GM12878 (cell line): ENCODE data around the gene VCPKMT. TPM values are rescaled to one million over a fixed set of nuclear protein-coding genes. Genes with fewer than 3 reads are reported as not detected.

Experiments used
- ATAC-seq: fragments of 200-7000 bp; cut with Tn5 transposase; 3 replicates; pipeline ENCODE4 v1.9.1; 2020; ENCODE audit warnings: mild to moderate bottlenecking, moderate library complexity
- BruUV-seq: library from RNA; stranded (reverse); fragments of 400-500 nt; replicated peaks from 2 replicates; lab custom pipeline; 2021; lab: Mats Ljungman, UMichigan
- CTCF ChIA-PET: fragments of 300-600 bp; sonication (Branson Sonifier 250); formaldehyde crosslinking; extraction: SDS; loops from one replicate; lab custom pipeline; 2021; ENCODE audit warnings: inconsistent platforms; lab: Yijun Ruan, JAX
- POLR2A ChIA-PET: fragments of 350-600 bp; formaldehyde crosslinking; extraction: SDS; loops from one replicate; lab custom pipeline; 2021; ENCODE audit warnings: inconsistent platforms; lab: Charles Lee
- RAD21 ChIA-PET: fragments of 300-600 bp; sonication (Branson Sonifier 250); formaldehyde crosslinking; loops from one replicate; lab custom pipeline; 2023; ENCODE audit warnings: antibody characterized with exemption; ENCODE audit not compliant: unreplicated experiment; lab: Charles Lee
- SMC1A ChIA-PET: fragments of 300-600 bp; sonication (Branson Sonifier 250); formaldehyde crosslinking; loops from one replicate; lab custom pipeline; 2023; ENCODE audit not compliant: unreplicated experiment, uncharacterized antibody; lab: Charles Lee
- DNase-seq: peaks from one replicate; pipeline ENCODE4 v3.0.0-alpha.2; 2011; ENCODE audit warnings: low read depth, low spot score
- FAIRE-seq: peaks from 3 replicates; lab custom pipeline; 2011; peaks lifted over from hg19 to GRCh38; lab: Jason Lieb, UNC
- H2AFZ ChIP-seq: 2 replicates; pipeline ENCODE4 v1.6.0; 2011; ENCODE audit warnings: low read depth, low read length, control low read depth; ENCODE audit not compliant: control insufficient read depth
- H3K27ac ChIP-seq: 2 replicates; pipeline ENCODE4 v1.5.1; 2011; ENCODE audit warnings: control low read depth; ENCODE audit not compliant: control insufficient read depth, insufficient read depth
- H3K27me3 ChIP-seq, 2 experiments: replicated peaks in 1 of 2; 2 replicates each; pipeline versions ENCODE4 v1.6.0 to v1.6.1; 2011; ENCODE audit warnings: low read length in 1 of 2; ENCODE audit not compliant: control insufficient read depth in 2 of 2, insufficient read depth in 2 of 2
- H3K36me3 ChIP-seq, 2 experiments: 2 replicates each; pipeline ENCODE4 v1.5.1; 2011; ENCODE audit warnings: low read length in 1 of 2; ENCODE audit not compliant: control insufficient read depth in 2 of 2, insufficient read depth in 2 of 2
- H3K4me1 ChIP-seq: 2 replicates; pipeline ENCODE4 v1.6.1; 2011; ENCODE audit warnings: mild to moderate bottlenecking, low read length, moderate library complexity, mixed read lengths; ENCODE audit not compliant: control insufficient read depth, insufficient read depth
- H3K4me2 ChIP-seq: 2 replicates; pipeline ENCODE4 v1.6.0; 2011; ENCODE audit warnings: control low read depth; ENCODE audit not compliant: control insufficient read depth, insufficient read depth
- H3K4me3 ChIP-seq: fragments of 200-600 bp; sonication (generic); 2 replicates; pipeline ENCODE4 v1.5.1; 2016
- H3K79me2 ChIP-seq: 2 replicates; pipeline ENCODE4 v1.6.0; 2011; ENCODE audit warnings: low read length; ENCODE audit not compliant: control insufficient read depth, insufficient read depth
- H3K9ac ChIP-seq: 2 replicates; pipeline ENCODE4 v1.8.0; 2011; ENCODE audit warnings: low read length, control low read depth, mixed read lengths; ENCODE audit not compliant: control insufficient read depth, insufficient read depth
- H3K9me3 ChIP-seq: replicated peaks from 3 replicates; pipeline ENCODE4 v1.5.1; 2011; ENCODE audit warnings: mild to moderate bottlenecking, low read length; ENCODE audit not compliant: control insufficient read depth, insufficient read depth
- H4K20me1 ChIP-seq: 2 replicates; pipeline ENCODE4 v1.6.0; 2011; ENCODE audit not compliant: control insufficient read depth, insufficient read depth
- BMI1 ChIP-seq: fragments of 450-650 bp; IDR thresholded peaks from 2 replicates; pipeline ENCODE4 v1.6.1; 2016; ENCODE audit warnings: mild to moderate bottlenecking, moderate library complexity, borderline replicate concordance
- GATAD2B ChIP-seq: fragments of 450-650 bp; conservative IDR thresholded peaks from 2 replicates; pipeline ENCODE4 v1.6.1; 2017; ENCODE audit warnings: low read depth, mild to moderate bottlenecking, moderate library complexity
- HDAC6 ChIP-seq: fragments of 200-600 bp; sonication (generic); IDR thresholded peaks from one replicate; pipeline ENCODE4 v1.8.0; 2017; ENCODE audit warnings: antibody characterized with exemption; ENCODE audit not compliant: unreplicated experiment
- KAT2A ChIP-seq: conservative IDR thresholded peaks from 2 replicates; pipeline ENCODE4 v1.6.1; 2011; ENCODE audit warnings: low read depth, low read length; ENCODE audit not compliant: control insufficient read depth
- MEF2A ChIP-seq: IDR thresholded peaks from 2 replicates; pipeline ENCODE4 v1.6.1; 2011; ENCODE audit warnings: low read depth, mild to moderate bottlenecking, low read length, moderate library complexity; ENCODE audit not compliant: insufficient read depth
- MEF2B ChIP-seq: fragments of 450-650 bp; IDR thresholded peaks from 2 replicates; pipeline ENCODE4 v1.6.1; 2018; ENCODE audit warnings: mild to moderate bottlenecking, moderate library complexity; ENCODE audit not compliant: partially characterized antibody, poor library complexity, severe bottlenecking
- MXI1 ChIP-seq: fragments of 150-350 bp; IDR thresholded peaks from 2 replicates; pipeline ENCODE4 v1.6.1; 2011; ENCODE audit warnings: low read depth, mild to moderate bottlenecking, inconsistent platforms, low read length, improper control_type of control experiment
- NFIC ChIP-seq: IDR thresholded peaks from 2 replicates; pipeline ENCODE4 v1.6.1; 2012; ENCODE audit warnings: low read depth, mild to moderate bottlenecking, inconsistent platforms, low read length, moderate library complexity
- NFXL1 ChIP-seq: fragments of 450-650 bp; IDR thresholded peaks from 2 replicates; pipeline ENCODE4 v1.6.1; 2017; ENCODE audit warnings: antibody characterized with exemption, mild to moderate bottlenecking, borderline replicate concordance
- PAX8 ChIP-seq: fragments of 450-650 bp; IDR thresholded peaks from 2 replicates; pipeline ENCODE4 v1.6.1; 2017; ENCODE audit warnings: mild to moderate bottlenecking, moderate library complexity
- SMAD5 ChIP-seq: IDR thresholded peaks from 2 replicates; pipeline ENCODE4 v1.6.1; 2016; ENCODE audit warnings: antibody characterized with exemption, low read depth
- SMARCA5 ChIP-seq: fragments of 450-650 bp; IDR thresholded peaks from 2 replicates; pipeline ENCODE4 v1.6.1; 2017; ENCODE audit warnings: mild to moderate bottlenecking
- SREBF1 ChIP-seq: IDR thresholded peaks from 2 replicates; pipeline ENCODE4 v1.6.1; 2012; ENCODE audit warnings: mild to moderate bottlenecking, low read length
- SRF ChIP-seq, 2 experiments: IDR thresholded peaks; 2 replicates each; pipeline ENCODE4 v1.6.1; 2011; ENCODE audit warnings: low read depth in 2 of 2, low read length in 2 of 2, mild to moderate bottlenecking in 1 of 2, moderate library complexity in 1 of 2
- SUZ12 ChIP-seq: fragments of 200-600 bp; sonication (generic); IDR thresholded peaks from one replicate; pipeline ENCODE4 v1.6.1; 2018; ENCODE audit warnings: antibody characterized with exemption, mild to moderate bottlenecking; ENCODE audit not compliant: unreplicated experiment
- TARDBP ChIP-seq: IDR thresholded peaks from 2 replicates; pipeline ENCODE4 v1.6.1; 2016; ENCODE audit warnings: borderline replicate concordance
- TCF3 ChIP-seq: IDR thresholded peaks from 2 replicates; pipeline ENCODE4 v1.6.1; 2012; ENCODE audit warnings: low read depth, mild to moderate bottlenecking, low read length, borderline replicate concordance; ENCODE audit not compliant: insufficient read depth
- YBX1 ChIP-seq: fragments of 450-650 bp; IDR thresholded peaks from 2 replicates; pipeline ENCODE4 v1.6.1; 2016; ENCODE audit warnings: antibody characterized with exemption
- ZNF384 ChIP-seq: IDR thresholded peaks from 2 replicates; pipeline ENCODE4 v1.6.1; 2012; ENCODE audit warnings: low read depth, mild to moderate bottlenecking, low read length, improper control_type of control experiment, borderline replicate concordance
- ZNF622 ChIP-seq: fragments of 450-650 bp; IDR thresholded peaks from 2 replicates; pipeline ENCODE4 v1.6.1; 2017; ENCODE audit warnings: mild to moderate bottlenecking, inconsistent platforms
- WGBS: methylation state at CpG from one replicate; pipeline ENCODE4 v1.1.6; 2016; ENCODE audit warnings: low lambda C conversion rate; ENCODE audit not compliant: insufficient replicate concordance, insufficient coverage; ENCODE audit errors: missing lambda C conversion rate; 5-methylcytosine and 5-hydroxymethylcytosine counted together
- in situ Hi-C: fragments of 300-500 bp; cut with MboI; formaldehyde crosslinking; loops from 9 replicates; pipeline ENCODE4 v1.14.3; 2018; ENCODE audit warnings: mixed read lengths
- intact Hi-C: fragments of 100-400 bp; cut with micrococcal nuclease; formaldehyde crosslinking; loops from one replicate; pipeline ENCODE4 v1.14.2; 2022; ENCODE audit not compliant: unreplicated experiment
- polyA plus RNA-seq, 11 experiments: library from polyadenylated mRNA; depleted of rRNA in 4 of 11; unstranded in 6 of 11; stranded (reverse) in 5 of 11; fragments of >200 nt; fragmentation: Nextera tagmentation in 4 of 11; fragmentation: Illumina TruSeq in 1 of 11; extraction: Ambion mirVana in 4 of 11; extraction: Trizol in 1 of 11; gene quantifications; 1 replicate in 1 of 11; 2 replicates in 10 of 11; pipeline versions ENCODE4 v1.2.1 to v1.2.3, GENCODE V29; 2011 to 2016; ENCODE audit warnings: inconsistent platforms in 2 of 11, missing spikeins in 2 of 11, low read depth in 1 of 11
- total RNA-seq, 4 experiments: library from RNA; depleted of rRNA in 3 of 4; stranded (reverse); fragments of >200 nt in 3 of 4; fragmentation: Illumina TruSeq in 1 of 4; extraction: Trizol in 1 of 4; gene quantifications; 2 replicates each; pipeline versions ENCODE4 v1.2.1 to v1.2.3, GENCODE V29; 2013 to 2021
- TF ChIP-seq, protein P1 (sequence below): fragments of 450-650 bp; conservative IDR thresholded peaks from 2 replicates; pipeline ENCODE4 v1.6.1; 2017; ENCODE audit warnings: mild to moderate bottlenecking, moderate library complexity
- TF ChIP-seq, protein P2 (sequence below): fragments of 150-350 bp; IDR thresholded peaks from 2 replicates; pipeline ENCODE4 v1.6.1; 2014; ENCODE audit warnings: mild to moderate bottlenecking, low read depth, low read length

VCPKMT gene
- total and polyA plus RNA-seq, 10 of the 15 experiments (the other 5 are each of a cell fraction or from before 2014, with no cell fraction given) = 8.5 to 18.4 (median 12.8) TPM

DNA sequence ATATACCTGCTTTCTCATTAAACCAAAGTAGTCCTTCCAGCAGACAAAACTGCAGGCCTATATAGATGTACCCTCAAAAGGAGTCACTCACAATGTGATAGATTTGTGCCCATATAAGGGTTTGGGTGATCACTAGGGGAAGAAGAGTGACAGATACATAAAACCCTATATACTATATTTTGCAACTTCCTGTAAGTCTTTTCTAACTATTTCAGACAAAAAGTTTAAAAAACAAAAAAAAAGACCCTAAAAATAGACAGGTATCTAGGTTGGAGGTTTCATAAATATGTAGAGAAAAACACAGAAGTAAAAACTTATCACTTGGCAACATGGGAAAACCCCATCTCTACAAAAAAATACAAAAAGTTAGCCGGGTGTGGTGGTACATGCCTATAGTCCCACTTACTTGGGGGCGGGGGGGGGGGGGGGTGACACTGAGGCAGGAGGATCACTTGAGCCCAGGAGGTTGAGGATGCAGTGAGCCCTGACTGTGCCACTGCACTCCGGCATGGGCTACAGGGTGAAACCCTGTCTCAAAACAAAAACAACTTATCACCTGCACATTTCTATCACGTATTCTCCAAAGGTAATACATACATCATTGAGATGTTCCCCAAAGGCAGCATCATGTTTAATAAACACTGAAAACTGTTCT lies 2.9 kb downstream of the VCPKMT start:
- no peak for FAIRE-seq
- CTCF ChIA-PET = interaction anchor here (0.7 to 2.2 kb wide), 13 partner anchors 9 to 261 kb away, joined by 3 to 18 read pairs (median 4); partner anchors contain the start of gene NEMF
- 0% methylated on average over 3 of the region's 4 CpGs for WGBS
- H2AFZ ChIP-seq = no peak overlapping the region
- DNase-seq = no peak
- H4K20me1 ChIP-seq = no peaks in the 10 kb centered on the region
- peak overlapping the region; percentile 50; the same call in 1 of the 2 replicates for H3K4me3 ChIP-seq
- in situ Hi-C loops = loop anchor here (10.0 kb wide), 1 partner anchor 479 kb away; the partner anchor contains the start of gene DNAAF2
- peaks cover 2 to 24% of the 10 kb centered on the region in 2 experiments; a peak in 3 of 4 replicates for H3K36me3 ChIP-seq
- peak overlapping the region; percentile 18 for H3K9ac ChIP-seq
- no TSS peak for BruUV-seq
- peak overlapping the region; percentile 40 for H3K4me2 ChIP-seq
- no peaks in the 10 kb centered on the region for H3K27me3 ChIP-seq
- ATAC-seq = peak; percentile 39
- H3K4me1 ChIP-seq = peaks cover 18% of the 10 kb centered on the region
- SMC1A ChIA-PET = interaction anchor here (0.7 to 3.0 kb wide), 13 partner anchors 9 to 426 kb away, joined by 3 to 16 read pairs (median 4); partner anchors contain the start of genes NEMF and SOS2
- peaks cover 43% of the 10 kb centered on the region for H3K79me2 ChIP-seq
- peak overlapping the region; percentile 76 for H3K27ac ChIP-seq
- peaks cover 3% of the 10 kb centered on the region; the same call in 1 of the 3 replicates for H3K9me3 ChIP-seq
- POLR2A ChIA-PET = interaction anchor here (1.0 to 6.1 kb wide), 5 partner anchors 118 to 493 kb away, joined by 3 to 34 read pairs (median 3); partner anchors contain the start of genes KLHDC2, NEMF, RPL36AL and SOS2
- intact Hi-C loops = loop anchor here (2.0 to 10.0 kb wide), 2 partner anchors 349 to 419 kb away; partner anchors contain the start of genes KLHDC2 and MAP4K5
- RAD21 ChIA-PET = interaction anchor here (1.1 to 1.7 kb wide), 5 partner anchors 28 to 261 kb away, joined by 3 to 10 read pairs (median 5); partner anchors contain the start of gene NEMF
- TF ChIP-seq NFIC (peak; percentile 39; the same call in 1 of the 2 replicates), YBX1 (no peak), KAT2A (no peak), MEF2A (peak; percentile 86), SREBF1 (no peak), TARDBP (no peak), SMARCA5 (no peak), ZNF622 (no peak), GATAD2B (no peak), ZNF384 (no peak), SUZ12 (no peak), BMI1 (no peak), MXI1 (no peak), MEF2B (peak; percentile 55), HDAC6 (no peak), SRF (IDR thresholded peaks at IDR 0.05; ENCODE audit: low read depth in 2 of 2, low read length in 2 of 2) (peak; percentile 65 to 93), PAX8 (0 out of 2 replicates have a peak, but pooled peaks have one; percentile 55), TCF3 (no peak), SMAD5 (no peak), NFXL1 (no peak)
- TF ChIP-seq, protein P1, sequence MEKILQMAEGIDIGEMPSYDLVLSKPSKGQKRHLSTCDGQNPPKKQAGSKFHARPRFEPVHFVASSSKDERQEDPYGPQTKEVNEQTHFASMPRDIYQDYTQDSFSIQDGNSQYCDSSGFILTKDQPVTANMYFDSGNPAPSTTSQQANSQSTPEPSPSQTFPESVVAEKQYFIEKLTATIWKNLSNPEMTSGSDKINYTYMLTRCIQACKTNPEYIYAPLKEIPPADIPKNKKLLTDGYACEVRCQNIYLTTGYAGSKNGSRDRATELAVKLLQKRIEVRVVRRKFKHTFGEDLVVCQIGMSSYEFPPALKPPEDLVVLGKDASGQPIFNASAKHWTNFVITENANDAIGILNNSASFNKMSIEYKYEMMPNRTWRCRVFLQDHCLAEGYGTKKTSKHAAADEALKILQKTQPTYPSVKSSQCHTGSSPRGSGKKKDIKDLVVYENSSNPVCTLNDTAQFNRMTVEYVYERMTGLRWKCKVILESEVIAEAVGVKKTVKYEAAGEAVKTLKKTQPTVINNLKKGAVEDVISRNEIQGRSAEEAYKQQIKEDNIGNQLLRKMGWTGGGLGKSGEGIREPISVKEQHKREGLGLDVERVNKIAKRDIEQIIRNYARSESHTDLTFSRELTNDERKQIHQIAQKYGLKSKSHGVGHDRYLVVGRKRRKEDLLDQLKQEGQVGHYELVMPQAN = no peak
- TF ChIP-seq, protein P2, sequence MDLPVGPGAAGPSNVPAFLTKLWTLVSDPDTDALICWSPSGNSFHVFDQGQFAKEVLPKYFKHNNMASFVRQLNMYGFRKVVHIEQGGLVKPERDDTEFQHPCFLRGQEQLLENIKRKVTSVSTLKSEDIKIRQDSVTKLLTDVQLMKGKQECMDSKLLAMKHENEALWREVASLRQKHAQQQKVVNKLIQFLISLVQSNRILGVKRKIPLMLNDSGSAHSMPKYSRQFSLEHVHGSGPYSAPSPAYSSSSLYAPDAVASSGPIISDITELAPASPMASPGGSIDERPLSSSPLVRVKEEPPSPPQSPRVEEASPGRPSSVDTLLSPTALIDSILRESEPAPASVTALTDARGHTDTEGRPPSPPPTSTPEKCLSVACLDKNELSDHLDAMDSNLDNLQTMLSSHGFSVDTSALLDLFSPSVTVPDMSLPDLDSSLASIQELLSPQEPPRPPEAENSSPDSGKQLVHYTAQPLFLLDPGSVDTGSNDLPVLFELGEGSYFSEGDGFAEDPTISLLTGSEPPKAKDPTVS = no peak
